HG02973 (cell line): Measurements from ENCODE around the gene ACTR3C.

Experiments used
- ATAC-seq: cut with Tn5 transposase; IDR thresholded peaks from one replicate; pipeline ENCODE4 v1.9.1; 2021; ENCODE audit warnings: moderate library complexity; ENCODE audit not compliant: unreplicated experiment

ACTR3C gene

DNA sequence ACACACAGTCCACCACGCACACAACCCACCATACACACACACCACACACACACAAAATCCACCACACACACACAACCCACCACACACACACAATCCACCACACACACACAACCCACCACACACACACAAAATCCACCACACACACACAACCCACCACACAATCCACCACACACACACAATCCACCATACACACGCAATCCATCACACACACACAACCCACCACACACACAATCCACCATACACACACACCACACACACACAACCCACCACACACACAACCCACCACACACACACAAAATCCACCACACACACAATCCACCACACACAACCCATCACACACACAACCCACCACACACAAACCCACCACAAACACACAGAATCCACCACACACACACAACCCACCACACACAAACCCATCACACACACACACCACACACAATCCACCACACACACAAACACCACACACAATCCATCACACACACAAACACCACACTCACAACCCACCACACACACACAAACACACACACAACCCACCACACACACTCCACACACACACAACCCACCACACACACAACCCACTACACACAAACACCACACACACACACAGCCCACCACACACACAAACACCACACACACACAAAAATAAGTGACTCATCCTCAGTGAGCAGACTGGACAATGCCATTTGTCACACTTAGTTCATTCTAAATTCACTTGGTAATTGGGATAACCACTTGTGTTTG lies 36.4 kb upstream of the ACTR3C start:
- no peak for ATAC-seq

DNA sequence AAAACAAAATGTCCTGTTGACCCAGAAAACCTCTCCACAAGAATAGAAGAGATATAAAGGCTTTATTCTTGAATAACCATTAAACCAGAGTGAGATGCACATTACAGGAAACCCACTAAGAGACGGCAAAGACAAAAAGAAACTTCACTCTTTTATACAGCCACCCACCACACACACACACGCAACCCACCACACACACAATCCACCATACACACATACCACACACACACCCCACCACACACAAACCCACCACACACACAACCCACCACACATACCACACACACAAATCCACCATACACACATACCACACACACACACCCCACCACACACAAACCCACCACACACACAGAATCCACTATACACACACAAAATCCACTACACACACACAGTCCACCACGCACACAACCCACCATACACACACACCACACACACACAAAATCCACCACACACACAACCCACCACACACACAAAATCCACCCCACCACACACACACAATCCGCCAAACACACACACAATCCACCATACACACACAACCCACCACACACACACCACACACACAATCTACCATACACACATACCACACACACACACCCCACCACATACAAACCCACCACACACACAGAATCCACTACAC lies 35.8 kb upstream of the ACTR3C start:
- no peak for ATAC-seq

DNA sequence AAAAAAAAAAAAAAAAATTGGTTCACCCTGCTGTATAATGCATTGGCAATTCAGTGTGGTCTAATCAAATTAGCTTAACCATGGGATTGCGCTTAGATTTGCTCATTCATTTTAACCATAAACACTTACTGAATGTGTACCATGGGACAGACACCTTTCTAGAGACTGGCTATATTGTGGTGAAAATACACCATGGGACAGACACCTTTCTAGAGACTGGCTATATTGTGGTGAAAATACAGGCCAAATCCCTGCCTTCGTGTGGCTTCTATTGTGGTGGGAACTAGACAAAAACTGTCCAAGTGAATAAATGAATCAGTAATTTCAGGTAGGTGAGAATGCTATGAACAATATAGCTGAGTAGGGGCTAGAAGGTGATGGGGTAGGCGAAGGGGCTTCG lies 35.1 kb upstream of the ACTR3C start:
- ATAC-seq = no peak

DNA sequence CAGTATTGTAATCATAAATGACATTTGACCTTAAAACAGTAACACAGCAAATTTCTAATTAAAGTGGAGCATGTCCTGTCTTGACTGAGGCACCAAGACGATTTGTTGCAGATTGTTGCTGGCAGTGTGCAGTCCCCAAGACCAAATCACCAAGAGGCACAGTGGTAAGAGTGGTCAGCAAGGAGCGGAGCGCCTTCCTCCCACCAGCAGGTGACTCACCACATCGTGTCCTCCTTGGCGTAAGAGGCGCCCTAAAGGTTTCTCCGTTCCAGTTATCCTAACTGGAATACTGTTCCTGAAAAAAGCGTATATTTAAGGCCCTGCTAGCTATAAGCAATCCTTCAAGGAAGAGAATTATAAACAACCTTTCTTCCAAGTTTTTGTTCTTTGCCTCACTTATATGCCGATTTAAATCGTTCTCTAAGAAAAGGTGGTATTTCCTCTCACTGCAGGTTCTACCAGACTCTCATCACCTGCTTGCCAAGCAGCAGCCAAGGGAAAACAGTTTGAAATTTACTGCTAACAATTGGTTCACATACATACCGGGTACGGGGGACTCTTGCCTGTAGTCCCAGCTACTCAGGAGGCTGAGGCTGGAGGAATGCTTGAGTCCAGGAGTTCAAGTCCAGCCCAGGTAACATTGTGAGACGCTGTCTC lies 34.6 kb upstream of the ACTR3C start:
- ATAC-seq = no peak

DNA sequence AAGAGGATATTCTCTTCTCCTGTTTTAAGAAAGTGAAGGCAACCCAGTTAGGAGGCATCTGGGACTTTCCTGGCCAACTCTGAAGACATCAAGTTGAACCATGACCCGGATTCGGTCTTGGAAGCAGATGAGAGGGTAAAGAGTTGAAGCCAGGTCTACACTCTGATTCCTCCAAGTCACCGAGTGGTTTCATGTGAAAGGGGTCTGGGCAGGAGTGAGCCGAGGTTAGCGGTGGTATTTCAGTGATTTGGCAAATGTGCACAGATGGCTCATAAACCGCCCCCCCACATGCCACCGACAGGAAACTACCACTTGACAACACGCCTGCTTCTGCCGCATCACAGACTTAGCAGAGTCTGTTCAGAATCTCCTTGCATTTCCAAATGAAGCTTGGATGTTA lies 33.9 kb upstream of the ACTR3C start:
- no peak for ATAC-seq

DNA sequence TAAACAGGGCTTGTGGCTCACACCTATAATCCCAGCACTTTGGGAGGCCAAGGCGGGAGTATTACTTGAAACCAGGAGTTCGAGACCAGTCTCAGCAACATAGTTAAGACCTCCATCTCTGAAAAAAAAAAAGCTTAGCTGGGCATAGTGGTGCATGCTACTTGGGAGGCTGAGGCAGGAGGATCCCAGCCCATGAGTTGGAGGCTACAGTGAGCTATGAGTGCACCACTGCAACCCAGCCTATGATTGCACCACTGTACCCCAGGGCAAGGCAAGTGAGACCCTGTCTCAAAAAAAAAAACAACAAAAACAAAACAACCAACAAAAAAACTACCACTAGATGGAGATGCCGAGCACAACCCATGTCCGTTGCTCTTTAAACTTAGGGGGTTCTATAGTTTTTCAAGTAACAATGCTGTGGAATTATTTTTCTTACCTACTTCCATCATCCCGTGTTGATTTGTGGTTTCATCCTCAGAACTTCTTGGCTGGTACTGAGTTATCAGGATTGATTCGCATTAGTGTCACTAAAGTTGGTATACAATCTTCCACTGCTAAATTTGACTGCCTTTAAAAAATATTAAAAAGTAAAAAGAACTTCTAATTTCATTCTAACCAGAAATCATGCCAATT lies 33.0 kb upstream of the ACTR3C start:
- no peak for ATAC-seq

DNA sequence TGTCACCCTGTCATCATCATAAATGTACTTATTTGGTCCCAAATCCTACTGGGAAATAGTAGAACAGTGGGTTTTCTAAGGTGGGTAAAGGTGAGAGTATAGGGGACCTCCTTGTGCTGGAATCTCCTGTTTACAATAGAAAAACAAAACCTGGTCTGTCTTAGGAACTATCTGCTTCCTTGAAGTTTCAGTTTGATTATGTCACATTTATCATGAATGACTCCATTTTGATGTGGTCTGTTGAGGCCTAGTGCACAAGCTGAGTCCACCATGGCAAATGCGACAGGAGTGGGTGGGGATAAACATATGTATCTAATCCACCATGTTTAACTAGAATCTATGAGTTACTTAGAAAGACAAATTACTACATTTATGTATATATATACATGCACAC lies 32.3 kb upstream of the ACTR3C start:
- ATAC-seq = no peak

DNA sequence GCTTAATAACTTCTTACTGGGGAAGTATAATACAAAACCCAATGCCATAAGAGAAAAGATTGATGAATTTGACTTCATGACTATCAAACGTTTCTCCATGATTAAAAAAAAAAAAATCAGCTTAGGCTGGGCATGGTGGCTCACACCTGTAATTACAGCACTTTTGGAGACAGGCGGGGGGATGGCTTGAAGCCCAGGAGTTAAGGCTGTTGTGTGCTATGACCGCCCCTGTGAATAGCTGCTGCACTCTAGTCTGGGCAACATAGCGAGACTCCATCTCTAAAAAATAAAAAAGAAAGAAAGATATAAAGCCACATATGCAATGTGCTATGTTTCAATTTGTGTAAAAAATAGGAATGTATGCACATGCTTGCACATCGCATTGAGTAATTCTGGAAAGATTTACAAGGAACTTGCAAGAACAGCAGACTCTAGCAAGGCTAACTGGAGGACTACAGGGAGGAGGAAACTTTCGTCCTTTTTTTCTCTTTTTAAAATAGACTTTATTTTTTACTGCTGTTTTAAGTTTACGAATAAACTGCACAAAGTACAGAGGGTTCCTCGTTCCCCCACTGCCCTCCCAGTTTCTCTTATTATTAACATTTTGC lies 28.3 kb upstream of the ACTR3C start:
- ATAC-seq = no peak

DNA sequence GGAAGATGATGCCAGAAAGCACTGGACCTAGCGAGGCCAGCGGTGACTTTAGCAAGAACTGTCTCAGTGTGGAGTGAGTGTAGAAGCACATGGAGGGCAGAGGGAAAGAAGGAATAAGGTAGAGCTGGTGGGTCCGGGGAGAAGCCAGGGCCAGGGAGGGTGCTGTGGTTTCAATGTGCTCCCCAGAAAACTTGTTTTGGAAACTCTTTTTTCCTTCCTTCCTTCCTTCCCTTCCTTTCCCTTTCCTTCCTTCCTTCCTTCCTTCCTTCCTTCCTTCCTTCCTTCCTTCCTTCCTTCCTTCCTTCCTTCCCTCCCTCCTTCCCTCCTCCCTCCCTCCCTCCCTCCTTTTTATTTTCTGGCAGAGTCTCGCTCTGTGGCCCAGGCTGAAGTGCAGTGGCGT lies 23.6 kb upstream of the ACTR3C start:
- no peak for ATAC-seq

DNA sequence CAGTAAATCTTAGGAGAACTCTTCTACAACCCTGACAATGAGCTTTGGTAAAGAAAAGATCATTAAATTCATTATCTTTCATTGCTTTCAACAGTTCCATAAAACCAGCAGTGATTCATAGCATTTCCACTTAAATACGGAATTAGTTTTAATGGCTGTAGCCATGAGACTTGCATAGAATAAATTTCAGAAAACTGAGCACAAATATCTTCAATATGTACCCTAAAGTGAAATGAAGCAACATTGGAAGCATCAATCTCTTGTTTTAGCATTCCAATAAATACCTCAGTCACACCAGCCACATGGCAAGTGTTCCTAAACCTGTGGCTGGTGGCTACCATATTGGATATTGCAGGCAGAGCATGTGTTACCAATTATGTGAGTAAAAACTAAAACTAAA lies 21.7 kb upstream of the ACTR3C start:
- ATAC-seq = no peak

DNA sequence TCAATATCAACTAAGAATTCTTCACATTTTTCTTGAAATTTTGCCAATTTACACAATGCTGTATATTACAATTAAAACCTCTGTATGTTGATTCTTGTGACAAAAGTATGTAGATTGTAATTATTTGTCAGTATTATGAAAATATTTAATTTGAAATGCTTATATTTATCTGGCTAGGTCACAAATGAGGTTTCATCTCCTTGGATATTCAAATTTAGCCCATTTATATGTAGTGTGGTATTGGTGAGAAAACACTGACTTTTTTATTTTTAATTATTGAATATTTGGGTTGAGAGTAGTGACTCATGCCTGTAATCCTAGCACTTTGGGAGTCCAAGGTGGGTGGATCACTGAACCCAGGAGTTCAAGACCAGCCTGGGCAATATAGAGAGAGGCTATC lies 21.0 kb upstream of the ACTR3C start:
- no peak for ATAC-seq

DNA sequence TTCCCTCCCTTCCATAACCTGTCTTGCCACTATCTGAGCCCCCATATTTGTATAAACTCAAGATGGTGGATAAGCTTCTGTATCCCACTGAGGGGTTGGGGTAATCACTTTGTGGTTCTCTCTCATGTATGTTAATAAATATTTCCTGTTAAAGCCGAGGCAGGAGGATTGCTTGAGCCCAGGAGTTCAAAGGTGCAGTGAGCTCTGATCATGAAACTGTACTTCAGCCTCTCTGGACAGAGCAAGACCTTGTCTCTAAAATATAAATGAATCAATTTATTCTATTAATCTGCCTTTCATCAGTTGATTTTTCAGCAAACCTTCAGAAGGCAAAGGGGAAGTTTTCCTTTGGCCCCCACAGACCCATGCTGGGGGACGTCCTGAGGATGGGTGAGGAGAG lies 19.9 kb upstream of the ACTR3C start:
- ATAC-seq = no peak

DNA sequence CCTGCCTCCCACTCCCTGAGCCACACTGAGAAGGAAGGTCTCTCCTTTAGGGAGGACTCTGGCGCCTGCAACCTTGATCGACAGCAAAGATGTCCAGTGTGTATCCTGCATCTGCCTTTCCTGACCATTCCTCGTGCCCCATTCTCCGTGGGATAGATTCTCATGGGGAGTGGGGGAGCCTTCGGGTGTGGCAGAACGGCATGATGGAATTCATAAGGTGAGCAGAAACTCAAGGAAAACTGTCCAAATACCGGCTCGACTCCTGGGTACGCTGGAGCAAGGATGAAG lies 18.7 kb upstream of the ACTR3C start:
- ATAC-seq = no peak

DNA sequence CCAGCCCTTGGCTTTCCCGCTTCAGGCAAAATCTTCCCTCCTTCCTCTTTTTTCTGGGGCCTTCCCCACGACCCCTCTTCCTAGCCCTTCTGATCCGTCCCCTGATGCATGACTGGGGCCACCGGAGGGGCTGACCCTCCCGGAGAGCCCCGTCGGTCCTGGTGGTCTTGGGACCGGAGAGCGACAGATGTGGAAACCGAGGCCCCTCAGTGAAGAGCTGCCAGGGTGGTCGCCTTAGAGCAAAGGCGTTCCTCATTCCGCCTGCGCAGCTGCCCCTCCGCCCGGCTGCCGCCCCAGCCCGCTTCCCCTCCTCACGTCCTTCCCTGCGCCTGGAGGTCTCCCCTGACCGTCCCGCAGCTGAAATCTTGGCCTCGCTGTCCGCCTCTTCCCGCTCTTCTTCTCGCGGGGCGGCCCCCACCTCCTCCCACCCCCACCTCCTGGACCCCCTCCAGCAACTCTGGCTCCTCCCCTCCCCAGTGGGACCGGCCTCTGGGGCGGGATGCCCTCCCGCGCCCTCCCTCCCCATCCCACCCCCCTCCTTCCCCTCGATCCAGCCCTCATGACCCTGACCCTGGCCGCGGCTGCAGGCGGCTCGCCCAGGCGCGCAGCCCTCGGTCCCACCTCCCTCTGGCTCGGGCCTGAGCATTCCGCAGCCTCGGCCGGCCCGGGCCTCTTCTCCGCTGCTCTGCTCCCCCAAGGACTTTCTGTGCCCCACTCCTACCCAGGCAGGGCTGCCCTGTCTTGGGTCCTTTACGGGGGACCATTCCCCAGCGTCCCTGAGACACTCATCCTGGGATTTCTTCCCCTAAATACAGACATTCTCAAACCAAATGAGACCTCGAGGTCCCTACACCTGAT lies 18.1 kb upstream of the ACTR3C start, which contains the start of gene RARRES2:
RARRES2 (minus strand) TSS at position 367 of the 858 bp plus-strand sequence. CDS start 1,020 bp downstream, outside the sequence.
- no peak for ATAC-seq

DNA sequence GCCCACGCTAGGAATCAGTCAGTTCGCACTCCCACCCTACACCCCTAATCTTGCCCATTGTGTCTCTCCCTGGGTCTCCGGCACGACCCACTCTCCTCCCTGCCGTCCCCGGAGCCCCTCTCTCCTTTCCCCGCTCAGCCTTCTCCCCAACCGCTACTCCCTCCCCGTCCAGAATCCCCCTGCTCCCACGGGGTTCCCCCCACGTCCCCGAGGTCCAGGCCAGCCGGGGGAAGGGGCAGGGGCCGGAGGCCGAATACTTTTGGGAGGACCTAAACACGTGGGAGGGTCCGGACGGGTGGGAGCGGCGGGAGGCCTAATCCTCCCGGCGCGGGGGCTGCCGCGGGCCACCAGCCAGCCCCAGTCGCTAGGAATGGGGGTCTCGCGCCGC lies 17.5 kb upstream of the ACTR3C start:
- ATAC-seq = no peak

DNA sequence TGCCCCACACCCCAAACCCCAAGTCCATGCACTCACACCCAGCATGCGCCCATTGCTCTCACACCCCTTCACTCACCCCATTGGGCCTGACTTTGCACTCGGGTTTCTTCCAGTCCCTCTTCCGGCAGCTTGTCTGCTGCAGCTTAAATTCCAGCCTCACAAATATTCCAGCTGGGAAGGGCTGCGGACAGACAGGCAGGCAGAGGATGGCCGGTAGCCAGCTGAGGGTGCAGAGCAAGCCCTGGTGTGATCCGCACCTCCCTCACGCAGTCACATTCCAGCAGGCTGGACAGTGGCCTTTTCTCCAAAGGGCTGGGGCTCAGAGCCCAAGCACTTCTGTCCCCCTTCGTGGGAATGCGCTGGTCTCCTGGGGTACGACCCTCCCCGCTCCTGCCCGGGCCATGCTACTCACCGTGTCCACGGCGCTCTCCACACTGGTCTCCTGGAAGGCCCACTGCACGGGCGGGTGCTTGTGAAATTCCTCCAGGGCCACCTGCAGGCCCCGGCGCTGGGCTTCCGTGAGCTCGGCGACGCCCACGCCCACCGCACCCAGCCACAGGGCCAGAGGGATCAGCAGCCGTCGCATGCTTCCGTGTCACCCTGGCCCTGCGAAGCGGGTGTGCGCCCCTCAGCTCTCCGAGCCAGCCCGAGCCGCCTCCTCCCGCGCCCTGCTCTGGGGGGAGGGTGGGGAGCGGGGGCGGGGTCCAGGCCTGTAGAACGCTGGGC lies 16.8 kb upstream of the ACTR3C start:
- no peak for ATAC-seq

DNA sequence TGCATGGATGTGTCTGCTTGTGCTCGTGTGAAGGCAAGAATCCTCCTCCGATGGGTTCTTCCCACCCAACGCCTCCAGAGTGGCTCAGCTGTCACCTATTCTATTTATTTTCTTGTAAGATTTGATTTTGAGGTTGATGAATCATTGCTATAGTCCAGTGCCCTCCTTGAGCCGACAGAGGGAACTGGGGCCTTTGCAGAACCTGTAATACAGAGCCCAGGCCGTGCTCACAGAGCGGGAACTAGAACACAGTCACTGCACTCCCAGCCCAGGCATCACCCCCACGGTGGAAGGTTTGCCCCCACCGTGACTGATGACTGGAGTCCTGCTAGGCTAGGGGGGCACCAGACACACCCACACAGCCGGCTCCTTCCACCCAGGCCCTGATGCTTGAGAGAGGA lies 16.1 kb upstream of the ACTR3C start:
- ATAC-seq = no peak

DNA sequence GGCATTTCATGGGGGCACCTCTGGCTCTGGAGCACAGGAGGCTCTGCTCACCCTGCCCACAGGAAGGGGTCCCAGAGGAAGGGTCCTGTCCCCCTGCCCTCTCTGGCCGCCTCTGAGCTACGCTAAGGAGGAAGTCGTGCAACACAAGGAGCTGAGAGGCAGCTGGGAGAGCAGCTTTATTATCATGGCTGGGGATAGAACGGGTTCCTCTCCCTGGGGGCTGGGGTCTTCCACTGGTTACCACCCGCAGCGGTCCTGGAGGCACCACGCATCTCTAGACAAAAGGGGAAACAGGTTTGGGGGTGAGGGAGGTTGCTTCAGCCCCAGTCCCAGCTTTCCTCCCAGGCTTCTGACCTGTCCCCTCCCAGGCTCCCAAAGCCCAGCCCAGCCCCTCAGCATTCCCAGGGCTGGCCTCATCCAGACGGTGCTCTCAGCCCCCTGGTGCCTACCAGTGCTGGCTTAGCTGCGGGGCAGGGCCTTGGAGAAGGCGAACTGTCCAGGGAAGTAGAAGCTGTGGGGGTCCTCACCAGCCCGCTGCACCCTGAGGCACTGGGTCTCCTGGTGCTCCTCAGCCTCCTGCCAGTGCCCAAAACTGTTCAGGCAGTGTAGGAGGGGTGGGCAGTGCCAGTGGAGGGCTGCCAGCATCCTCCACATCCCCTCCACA lies 15.0 kb upstream of the ACTR3C start:
- ATAC-seq = no peak

DNA sequence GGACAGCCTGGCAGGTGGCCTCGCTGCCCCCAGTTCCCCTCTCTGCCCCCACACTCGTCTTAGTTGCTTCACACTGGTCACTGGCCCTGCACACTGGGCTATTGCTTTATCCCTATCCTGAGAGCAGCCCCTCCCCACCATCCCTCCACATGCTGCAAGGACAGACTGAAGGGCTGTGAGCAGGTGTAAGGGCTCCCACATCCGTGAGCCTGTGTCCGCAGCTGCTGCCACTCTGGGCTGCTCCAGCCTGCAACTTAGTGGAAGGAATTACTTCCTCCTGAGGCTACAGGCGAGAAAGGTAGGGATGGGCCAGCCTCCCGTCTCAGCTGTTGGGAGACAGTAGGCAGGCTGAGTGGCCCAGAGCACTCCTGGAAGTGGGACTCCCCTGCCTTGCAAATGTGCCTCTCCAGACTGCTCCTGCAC lies 14.3 kb upstream of the ACTR3C start:
- ATAC-seq = no peak
